HG02588 (cell line): ENCODE results near the gene RPTOR.

Experiments used
- ATAC-seq: cut with Tn5 transposase; IDR thresholded peaks from one replicate; pipeline ENCODE4 v1.9.1; 2021; ENCODE audit warnings: mild to moderate bottlenecking, moderate library complexity; ENCODE audit not compliant: unreplicated experiment

The RPTOR gene

GRCh38 chr17:80839970-80840369, 295.3 kb downstream of the RPTOR start:
- ATAC-seq: no peak

GRCh38 chr17:80842456-80843013, 297.9 kb downstream of the RPTOR start:
- no peak for ATAC-seq

DNA sequence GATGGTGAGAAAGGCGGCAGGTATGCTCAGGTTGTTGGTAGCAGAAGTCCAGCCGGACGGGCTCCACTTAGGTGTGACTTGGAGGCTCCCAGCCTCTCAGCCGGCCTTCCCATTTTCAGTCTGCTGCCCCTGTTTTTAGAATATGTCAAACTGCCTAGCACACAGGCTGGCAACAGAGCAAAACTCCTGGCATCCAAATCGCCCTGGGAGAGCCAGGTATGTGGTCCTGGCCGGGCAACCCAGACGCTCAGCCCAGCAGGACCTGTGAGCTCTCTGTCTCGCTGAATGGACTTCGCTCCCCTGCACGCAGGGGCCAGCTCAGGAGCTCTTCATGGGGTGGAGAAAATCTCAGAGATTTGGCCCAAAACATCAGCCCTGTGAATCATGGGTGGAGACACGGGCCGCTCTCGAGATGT, 299.1 kb downstream of the RPTOR start:
- ATAC-seq: no peak

- no peak for ATAC-seq
Measured at GRCh38 chr17:80844418-80844990, 299.9 kb downstream of the RPTOR start.

- ATAC-seq: no peak
Measured at GRCh38 chr17:80845069-80845862, 300.6 kb downstream of the RPTOR start.

GRCh38 chr17:80845863-80846671, 301.4 kb downstream of the RPTOR start:
- no peak for ATAC-seq

DNA sequence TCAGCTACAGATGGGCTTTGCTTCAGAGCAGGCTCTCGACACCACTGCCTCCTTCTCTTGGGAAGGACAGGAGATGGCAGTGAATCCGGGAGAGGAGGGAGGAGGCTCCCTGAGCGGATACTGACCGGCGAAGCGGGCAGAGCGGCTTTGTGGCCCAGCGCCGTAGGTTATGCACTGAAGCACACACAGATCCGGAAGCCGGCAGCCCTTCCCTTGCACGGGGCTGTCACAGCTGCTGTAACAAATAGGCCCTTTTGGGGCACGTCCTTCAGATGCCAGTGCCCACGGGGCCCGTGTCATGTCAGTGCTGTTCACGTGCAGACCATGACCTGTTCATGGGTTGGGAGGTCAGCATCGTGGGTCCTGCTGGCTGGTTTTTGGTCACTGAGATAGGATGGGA, 302.3 kb downstream of the RPTOR start:
- ATAC-seq: no peak

- ATAC-seq: no peak
Measured at GRCh38 chr17:80847496-80848230, 303.0 kb downstream of the RPTOR start.

DNA sequence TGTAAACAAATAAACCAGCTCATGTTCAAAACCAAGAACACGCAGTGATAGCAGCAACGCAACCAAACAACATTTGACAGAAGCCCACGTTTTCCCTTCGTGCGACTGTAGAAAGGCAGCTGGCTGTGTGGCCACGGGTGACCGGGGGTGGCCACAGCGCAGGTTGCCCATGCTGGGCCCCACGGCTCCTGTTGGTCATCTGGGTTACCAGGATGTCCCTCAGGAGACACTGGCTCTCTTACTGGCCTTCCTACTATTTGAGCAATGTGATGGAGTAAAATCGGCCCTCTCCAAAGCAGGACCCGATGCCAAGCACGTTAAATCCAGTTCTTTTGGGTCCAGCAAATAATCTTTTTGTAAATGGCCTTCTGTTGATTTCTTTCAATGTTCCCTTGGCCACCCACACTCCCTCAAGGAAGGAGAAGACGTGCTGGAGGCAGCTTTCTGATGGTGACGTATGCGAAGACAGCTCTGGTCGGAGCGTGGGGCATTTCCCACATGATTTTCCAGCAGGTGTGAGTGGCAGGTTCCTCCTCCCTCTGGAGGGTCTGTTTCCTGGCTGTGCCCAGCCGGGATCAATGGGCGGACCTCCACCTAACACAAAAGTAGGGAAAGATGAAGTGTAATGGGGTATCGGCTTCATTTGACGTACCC, 303.9 kb downstream of the RPTOR start:
- no peak for ATAC-seq

GRCh38 chr17:80849119-80849518, 304.5 kb downstream of the RPTOR start:
- no peak for ATAC-seq

- ATAC-seq: no peak
Measured at GRCh38 chr17:80850109-80850508, 305.5 kb downstream of the RPTOR start.

- ATAC-seq: no peak
Measured at GRCh38 chr17:80850817-80851216, 306.2 kb downstream of the RPTOR start.

DNA sequence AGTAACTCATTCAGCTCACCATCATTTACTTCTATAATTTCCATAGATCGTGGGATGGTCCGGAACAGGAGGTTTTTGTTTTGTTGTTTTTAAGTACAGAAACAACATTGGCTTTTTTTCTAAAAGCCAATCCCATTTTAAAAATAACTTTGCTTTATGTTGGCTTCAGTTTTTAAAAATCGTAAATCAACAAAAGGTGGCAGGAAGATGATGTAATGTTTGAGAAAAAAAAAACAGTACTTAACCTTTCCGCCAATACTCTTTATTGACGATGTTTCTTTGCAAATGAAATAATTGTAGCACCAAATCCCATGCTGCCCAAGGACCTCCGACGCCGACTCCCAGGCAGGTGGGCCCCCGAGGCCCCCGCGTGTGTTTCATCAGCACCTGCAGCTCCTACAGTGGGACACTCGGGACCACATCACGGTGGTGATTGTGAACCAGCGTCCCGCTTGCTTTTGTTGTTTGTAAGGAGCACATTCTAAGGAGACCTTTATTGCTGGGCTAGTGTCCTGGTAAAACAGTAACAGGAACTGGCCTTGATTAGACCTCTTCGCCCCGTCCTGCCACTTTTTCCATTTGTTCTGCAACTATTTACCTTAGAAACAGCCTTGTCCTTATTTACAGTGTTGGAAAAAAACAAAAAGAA, 306.8 kb downstream of the RPTOR start:
- ATAC-seq: no peak

DNA sequence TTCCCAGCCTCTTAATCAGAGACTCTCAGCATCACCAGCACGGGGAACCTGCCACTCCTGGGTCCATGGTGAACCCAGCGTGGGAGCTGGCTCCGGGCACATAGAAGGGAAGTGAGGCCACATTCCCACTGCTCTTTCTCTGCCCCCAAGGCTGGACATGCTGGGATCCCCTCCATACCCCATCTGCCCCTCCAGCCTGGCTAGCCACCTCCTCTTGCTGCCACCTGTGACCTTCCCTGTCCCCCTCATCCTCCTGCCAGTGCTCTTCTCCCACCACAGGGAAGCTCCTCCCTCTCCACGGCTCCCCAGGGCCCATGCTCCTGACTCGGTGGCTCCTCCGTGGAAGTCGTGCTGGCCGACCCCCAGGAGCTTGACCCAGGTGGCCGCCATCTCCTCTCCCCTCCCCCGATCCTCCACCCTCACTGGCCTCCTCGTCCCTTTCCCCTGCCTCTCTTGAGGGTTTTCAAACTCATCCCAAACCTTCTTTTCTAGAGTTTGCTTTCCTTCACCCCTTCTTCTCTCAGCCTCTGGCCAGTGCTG, 307.9 kb downstream of the RPTOR start:
- no peak for ATAC-seq

DNA sequence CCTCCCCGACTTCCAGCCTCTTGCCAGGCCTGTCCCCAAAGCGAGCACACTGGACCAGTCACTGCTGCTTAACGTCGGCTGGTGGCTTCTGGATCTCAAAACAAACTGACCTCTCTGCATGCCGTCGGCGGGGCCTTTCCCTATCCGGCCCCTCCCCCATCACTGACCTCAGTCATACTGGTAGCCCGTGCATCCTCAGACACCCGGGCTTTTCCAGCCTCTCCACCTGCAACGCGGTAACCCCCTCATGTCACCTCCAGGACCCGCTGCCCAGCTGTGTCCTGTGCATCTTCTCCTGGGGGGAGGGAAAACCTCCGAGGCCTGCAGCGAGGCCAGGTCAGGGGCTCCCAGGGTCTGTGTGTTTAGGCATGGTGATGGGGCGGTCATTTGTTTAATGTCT, 308.4 kb downstream of the RPTOR start:
- ATAC-seq: no peak

GRCh38 chr17:80854220-80854619, 309.6 kb downstream of the RPTOR start:
- no peak for ATAC-seq

- ATAC-seq: no peak
Measured at GRCh38 chr17:80855196-80855947, 310.7 kb downstream of the RPTOR start.

- ATAC-seq: peak; percentile 70
Measured at GRCh38 chr17:80855948-80856862, 311.6 kb downstream of the RPTOR start.
